Progenitor cell of endocrine pancreas (in vitro differentiated cells): ENCODE measurements around the gene RAB6A. TPM values are rescaled to one million over a fixed set of nuclear protein-coding genes. Genes with fewer than 3 reads are reported as not detected.

Experiments
- DNase-seq: peaks from one replicate; pipeline ENCODE4 v3.0.0; 2021; ENCODE audit warnings: low spot score; ENCODE audit not compliant: unreplicated experiment
- H3K27ac Mint-ChIP-seq: 2 replicates; pipeline ENCODE4 v1.8.0; 2021; ENCODE audit warnings: mild to moderate bottlenecking, moderate library complexity, mixed read lengths
- H3K27me3 Mint-ChIP-seq: 2 replicates; pipeline ENCODE4 v1.8.0; 2021; ENCODE audit warnings: mixed read lengths
- H3K36me3 Mint-ChIP-seq: 2 replicates; pipeline ENCODE4 v1.8.0; 2022; ENCODE audit warnings: mixed read lengths; ENCODE audit not compliant: insufficient read depth
- H3K4me1 Mint-ChIP-seq: 2 replicates; pipeline ENCODE4 v1.8.0; 2021; ENCODE audit warnings: low read depth, mixed read lengths
- H3K4me3 Mint-ChIP-seq: 2 replicates; pipeline ENCODE4 v1.8.0; 2021; ENCODE audit warnings: low read depth, mild to moderate bottlenecking, moderate library complexity, mixed read lengths
- H3K9me3 Mint-ChIP-seq: 2 replicates; pipeline ENCODE4 v1.8.0; 2021; ENCODE audit warnings: low read depth, mixed read lengths
- CTCF ChIP-seq: fragments of 200-600 bp; sonication (generic); IDR thresholded peaks from one replicate; pipeline ENCODE4 v1.5.0; 2021; ENCODE audit warnings: antibody characterized with exemption, mild to moderate bottlenecking; ENCODE audit not compliant: unreplicated experiment
- total RNA-seq: library from RNA; stranded (reverse); gene quantifications from 2 replicates; pipeline ENCODE4 v1.2.1, GENCODE V29; 2021

Gene RAB6A
- total RNA-seq, 1 donor from 2014 or later: 88.6 TPM

GRCh38 chr11:73660497-73661034 is 100.3 kb downstream of the RAB6A start:
- no peak for DNase-seq
- Mint-ChIP-seq H3K36me3 (peaks cover 10% of the 10 kb centered on the region), H3K9me3 (no peaks in the 10 kb centered on the region), H3K4me3 (no peak overlapping the region), H3K27ac (no peak overlapping the region), H3K4me1 (peaks cover 5% of the 10 kb centered on the region), H3K27me3 (peaks cover 5% of the 10 kb centered on the region)
- no peak for TF ChIP-seq CTCF

GRCh38 chr11:73659961-73660360 is 100.9 kb downstream of the RAB6A start:
- Mint-ChIP-seq H3K9me3 (no peaks in the 10 kb centered on the region), H3K4me3 (no peak overlapping the region), H3K27me3 (peaks cover 5% of the 10 kb centered on the region), H3K4me1 (peaks cover 5% of the 10 kb centered on the region), H3K27ac (no peak overlapping the region), H3K36me3 (peaks cover 10% of the 10 kb centered on the region)
- DNase-seq: no peak
- TF ChIP-seq CTCF: no peak

GRCh38 chr11:73656985-73657384 is 103.9 kb downstream of the RAB6A start:
- H3K27ac Mint-ChIP-seq: no peak overlapping the region
- TF ChIP-seq CTCF: no peak
- peaks cover 13% of the 10 kb centered on the region for H3K36me3 Mint-ChIP-seq
- no peak for DNase-seq
- H3K4me1 Mint-ChIP-seq: peaks cover 19% of the 10 kb centered on the region
- peaks cover 5% of the 10 kb centered on the region for H3K27me3 Mint-ChIP-seq
- no peaks in the 10 kb centered on the region for H3K9me3 Mint-ChIP-seq
- H3K4me3 Mint-ChIP-seq: no peak overlapping the region

GRCh38 chr11:73655686-73656085 is 105.2 kb downstream of the RAB6A start:
- H3K27ac Mint-ChIP-seq: no peak overlapping the region
- TF ChIP-seq CTCF: no peak
- H3K36me3 Mint-ChIP-seq: peaks cover 9% of the 10 kb centered on the region
- H3K9me3 Mint-ChIP-seq: no peaks in the 10 kb centered on the region
- H3K27me3 Mint-ChIP-seq: no peaks in the 10 kb centered on the region
- H3K4me3 Mint-ChIP-seq: no peak overlapping the region
- DNase-seq: no peak
- peaks cover 28% of the 10 kb centered on the region for H3K4me1 Mint-ChIP-seq

- H3K4me1 Mint-ChIP-seq: peaks cover 32% of the 10 kb centered on the region
- DNase-seq: no peak
- no peak overlapping the region for H3K27ac Mint-ChIP-seq
- no peak overlapping the region for H3K4me3 Mint-ChIP-seq
- no peak for TF ChIP-seq CTCF
- H3K36me3 Mint-ChIP-seq: peaks cover 9% of the 10 kb centered on the region
- H3K9me3 Mint-ChIP-seq: no peaks in the 10 kb centered on the region
- H3K27me3 Mint-ChIP-seq: no peaks in the 10 kb centered on the region
These were observed 106.3 kb downstream of the RAB6A start for GRCh38 chr11:73654482-73655021.
